Measurements from ENCODE around the gene TMEM45B.

- TF ChIP-seq GATA3 (IDR thresholded peaks at IDR 0.05; ENCODE audit: low read depth, low read length), result no peak
- no peak for TF ChIP-seq GATA2 (IDR thresholded peaks at IDR 0.05; ENCODE audit: low read depth, low read length)
These were observed 50.1 kb downstream of the TMEM45B start for GRCh38 chr11:129865701-129866100.
